HEK293 (cell line): ENCODE measurements around the gene CYP3A7.
A peak's percentile ranks its signal among the peaks of the same experiment; 100 is the strongest.

Source experiments
- IKZF3 ChIP-seq: fragments of 450-650 bp; IDR thresholded peaks from 2 replicates; pipeline ENCODE4 v1.5.0; 2018; ENCODE audit warnings: missing biosample characterization, mild to moderate bottlenecking, missing genetic modification characterization, moderate library complexity
- KLF1 ChIP-seq: fragments of 450-650 bp; formaldehyde crosslinking; IDR thresholded peaks from 2 replicates; pipeline ENCODE4 v1.5.1; 2016; ENCODE audit warnings: missing biosample characterization, missing genetic modification characterization
- KLF9 ChIP-seq: fragments of 450-650 bp; formaldehyde crosslinking; IDR thresholded peaks from 2 replicates; pipeline ENCODE4 v1.5.1; 2016; ENCODE audit warnings: missing biosample characterization, missing genetic modification characterization, low read depth
- SCRT1 ChIP-seq: fragments of 450-650 bp; formaldehyde crosslinking; IDR thresholded peaks from 2 replicates; pipeline ENCODE4 v1.5.1; 2016; ENCODE audit warnings: missing biosample characterization, missing genetic modification characterization, borderline replicate concordance
- SCRT2 ChIP-seq: fragments of 450-650 bp; formaldehyde crosslinking; IDR thresholded peaks from 2 replicates; pipeline ENCODE4 v1.5.1; 2016; ENCODE audit warnings: missing biosample characterization, missing genetic modification characterization
- YY1 ChIP-seq: fragments of 450-650 bp; formaldehyde crosslinking; IDR thresholded peaks from 2 replicates; pipeline ENCODE4 v1.5.1; 2018; ENCODE audit warnings: missing biosample characterization, missing genetic modification characterization
- YY2 ChIP-seq: fragments of 450-650 bp; formaldehyde crosslinking; IDR thresholded peaks from 2 replicates; pipeline ENCODE4 v1.5.1; 2016; ENCODE audit warnings: missing biosample characterization, missing genetic modification characterization
- ZBTB1 ChIP-seq: fragments of 450-650 bp; formaldehyde crosslinking; IDR thresholded peaks from 2 replicates; pipeline ENCODE4 v1.5.1; 2016; ENCODE audit warnings: missing biosample characterization, missing genetic modification characterization
- ZBTB11 ChIP-seq: fragments of 450-650 bp; formaldehyde crosslinking; conservative IDR thresholded peaks from 2 replicates; pipeline ENCODE4 v1.5.1; 2016; ENCODE audit warnings: low read depth, missing biosample characterization, missing genetic modification characterization
- ZBTB7A ChIP-seq: fragments of 450-650 bp; formaldehyde crosslinking; IDR thresholded peaks from 2 replicates; pipeline ENCODE4 v1.5.1; 2016; ENCODE audit warnings: low read depth, missing biosample characterization, missing genetic modification characterization
- ZFP37 ChIP-seq: fragments of 450-650 bp; formaldehyde crosslinking; IDR thresholded peaks from 2 replicates; pipeline ENCODE4 v1.5.1; 2016; ENCODE audit warnings: missing biosample characterization, missing genetic modification characterization
- ZFP41 ChIP-seq: fragments of 450-650 bp; formaldehyde crosslinking; IDR thresholded peaks from 2 replicates; pipeline ENCODE4 v1.5.1; 2016; ENCODE audit warnings: missing biosample characterization, missing genetic modification characterization, borderline replicate concordance
- ZFP69B ChIP-seq: fragments of 450-650 bp; formaldehyde crosslinking; IDR thresholded peaks from 2 replicates; pipeline ENCODE4 v1.5.1; 2016; ENCODE audit warnings: missing biosample characterization, missing genetic modification characterization
- ZNF248 ChIP-seq: fragments of 450-650 bp; formaldehyde crosslinking; IDR thresholded peaks from 2 replicates; pipeline ENCODE4 v1.5.1; 2017; ENCODE audit warnings: missing biosample characterization, missing genetic modification characterization
- ZNF274 ChIP-seq, 2 experiments: fragments of 200-500 bp in 1 of 2; fragments of 450-650 bp in 1 of 2; sonication (Bioruptor generic) in 1 of 2; formaldehyde crosslinking in 1 of 2; IDR thresholded peaks; 2 replicates each; pipeline versions ENCODE4 v1.5.1 to v1.6.1; 2014 to 2016; ENCODE audit warnings: borderline replicate concordance in 1 of 2, inconsistent platforms in 1 of 2, low read length in 1 of 2, missing biosample characterization in 1 of 2, missing genetic modification characterization in 1 of 2
- ZNF362 ChIP-seq: fragments of 450-650 bp; formaldehyde crosslinking; IDR thresholded peaks from 2 replicates; pipeline ENCODE4 v1.5.1; 2016; ENCODE audit warnings: missing biosample characterization, missing genetic modification characterization
- ZNF366 ChIP-seq: fragments of 450-650 bp; formaldehyde crosslinking; conservative IDR thresholded peaks from 2 replicates; pipeline ENCODE4 v1.5.1; 2016; ENCODE audit warnings: missing biosample characterization, missing genetic modification characterization
- ZNF37A ChIP-seq: fragments of 450-650 bp; IDR thresholded peaks from 2 replicates; pipeline ENCODE4 v1.5.1; 2018; ENCODE audit warnings: missing biosample characterization, missing genetic modification characterization
- ZNF623 ChIP-seq: fragments of 450-650 bp; formaldehyde crosslinking; IDR thresholded peaks from 2 replicates; pipeline ENCODE4 v1.5.1; 2016; ENCODE audit warnings: missing biosample characterization, missing genetic modification characterization
- ZNF843 ChIP-seq: fragments of 450-650 bp; formaldehyde crosslinking; IDR thresholded peaks from 2 replicates; pipeline ENCODE4 v1.5.1; 2016; ENCODE audit warnings: missing biosample characterization, missing genetic modification characterization
- ZSCAN16 ChIP-seq: fragments of 450-650 bp; formaldehyde crosslinking; IDR thresholded peaks from 2 replicates; pipeline ENCODE4 v1.5.1; 2016; ENCODE audit warnings: missing biosample characterization, missing genetic modification characterization
- ZSCAN4 ChIP-seq: fragments of 450-650 bp; formaldehyde crosslinking; IDR thresholded peaks from 2 replicates; pipeline ENCODE4 v1.5.1; 2017; ENCODE audit warnings: missing biosample characterization, missing genetic modification characterization
- ZXDB ChIP-seq: fragments of 450-650 bp; formaldehyde crosslinking; IDR thresholded peaks from 2 replicates; pipeline ENCODE4 v1.5.1; 2016; ENCODE audit warnings: missing biosample characterization, missing genetic modification characterization
- TF ChIP-seq, protein P1 (sequence below): fragments of 450-650 bp; formaldehyde crosslinking; IDR thresholded peaks from 2 replicates; pipeline ENCODE4 v1.5.0; 2017; ENCODE audit warnings: missing biosample characterization, missing genetic modification characterization, borderline replicate concordance
- TF ChIP-seq, protein P2 (sequence below): fragments of 450-650 bp; formaldehyde crosslinking; IDR thresholded peaks from 2 replicates; pipeline ENCODE4 v1.5.1; 2016; ENCODE audit warnings: missing biosample characterization, missing genetic modification characterization

Gene CYP3A7

DNA sequence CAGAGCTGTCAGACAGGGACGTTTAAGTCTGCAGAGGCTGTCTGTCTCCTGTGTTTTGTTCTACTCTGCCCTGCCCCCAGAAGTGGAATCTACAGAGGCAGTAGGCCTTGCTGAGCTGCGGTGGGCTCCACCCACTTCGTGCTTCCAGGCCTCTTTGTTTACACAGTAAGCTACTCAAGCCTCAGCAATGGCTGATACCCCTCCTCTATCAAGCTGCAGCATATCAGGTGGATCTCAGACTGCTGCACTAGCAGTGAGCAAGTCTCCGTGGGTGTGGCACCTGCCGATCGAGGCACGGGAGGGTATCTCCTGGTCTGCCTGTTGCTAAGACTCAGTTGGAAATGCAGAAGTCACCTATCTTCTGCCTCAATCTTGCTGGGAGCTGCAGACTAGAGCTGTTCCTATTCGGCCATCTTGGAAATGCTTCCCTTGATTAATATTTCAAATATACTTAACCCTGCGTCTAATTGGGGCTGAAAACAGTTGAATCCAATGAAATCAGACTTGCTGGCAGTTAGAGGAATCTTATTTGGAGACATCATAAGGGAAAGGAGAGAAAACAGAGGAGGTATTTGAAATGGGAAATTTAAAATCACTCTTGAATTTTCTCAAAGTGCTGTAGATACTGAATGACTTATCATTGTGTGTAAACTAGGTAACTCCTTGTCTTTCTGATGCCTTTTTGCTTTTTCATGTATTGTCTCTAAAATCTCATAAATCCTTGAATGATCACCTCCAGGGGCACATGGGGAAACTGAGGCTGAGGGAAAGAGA, 41.4 kb downstream of the CYP3A7 start (continued):
- peak; percentile 64 for TF ChIP-seq KLF1
- TF ChIP-seq SCRT2 (tag by site-specific recombination): no peak
- no peak for TF ChIP-seq ZNF623 (tag by site-specific recombination)
- 0 out of 2 replicates have a peak, but pooled peaks have one; percentile 46 for TF ChIP-seq ZFP69B (tag by site-specific recombination)
- TF ChIP-seq ZNF843 (tag by site-specific recombination): no peak
- no peak for TF ChIP-seq ZNF274 (IDR thresholded peaks at IDR 0.05; ENCODE audit: low read length)
- TF ChIP-seq ZNF274 (tag by site-specific recombination; IDR thresholded peaks at IDR 0.05; ENCODE audit: borderline replicate concordance): no peak
- TF ChIP-seq KLF9 (tag by site-specific recombination): peak; percentile 70
- no peak for TF ChIP-seq ZNF362
- TF ChIP-seq, protein P1, sequence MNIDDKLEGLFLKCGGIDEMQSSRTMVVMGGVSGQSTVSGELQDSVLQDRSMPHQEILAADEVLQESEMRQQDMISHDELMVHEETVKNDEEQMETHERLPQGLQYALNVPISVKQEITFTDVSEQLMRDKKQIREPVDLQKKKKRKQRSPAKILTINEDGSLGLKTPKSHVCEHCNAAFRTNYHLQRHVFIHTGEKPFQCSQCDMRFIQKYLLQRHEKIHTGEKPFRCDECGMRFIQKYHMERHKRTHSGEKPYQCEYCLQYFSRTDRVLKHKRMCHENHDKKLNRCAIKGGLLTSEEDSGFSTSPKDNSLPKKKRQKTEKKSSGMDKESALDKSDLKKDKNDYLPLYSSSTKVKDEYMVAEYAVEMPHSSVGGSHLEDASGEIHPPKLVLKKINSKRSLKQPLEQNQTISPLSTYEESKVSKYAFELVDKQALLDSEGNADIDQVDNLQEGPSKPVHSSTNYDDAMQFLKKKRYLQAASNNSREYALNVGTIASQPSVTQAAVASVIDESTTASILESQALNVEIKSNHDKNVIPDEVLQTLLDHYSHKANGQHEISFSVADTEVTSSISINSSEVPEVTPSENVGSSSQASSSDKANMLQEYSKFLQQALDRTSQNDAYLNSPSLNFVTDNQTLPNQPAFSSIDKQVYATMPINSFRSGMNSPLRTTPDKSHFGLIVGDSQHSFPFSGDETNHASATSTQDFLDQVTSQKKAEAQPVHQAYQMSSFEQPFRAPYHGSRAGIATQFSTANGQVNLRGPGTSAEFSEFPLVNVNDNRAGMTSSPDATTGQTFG (tag by site-specific recombination): no peak
- TF ChIP-seq ZFP41 (tag by site-specific recombination): no peak
- TF ChIP-seq ZBTB11 (tag by site-specific recombination): no peak
- TF ChIP-seq SCRT1 (tag by site-specific recombination): no peak
- TF ChIP-seq IKZF3: no peak
- peak; percentile 59 for TF ChIP-seq YY1 (tag by site-specific recombination)
- no peak for TF ChIP-seq ZNF248 (tag by site-specific recombination)
- TF ChIP-seq, protein P2, sequence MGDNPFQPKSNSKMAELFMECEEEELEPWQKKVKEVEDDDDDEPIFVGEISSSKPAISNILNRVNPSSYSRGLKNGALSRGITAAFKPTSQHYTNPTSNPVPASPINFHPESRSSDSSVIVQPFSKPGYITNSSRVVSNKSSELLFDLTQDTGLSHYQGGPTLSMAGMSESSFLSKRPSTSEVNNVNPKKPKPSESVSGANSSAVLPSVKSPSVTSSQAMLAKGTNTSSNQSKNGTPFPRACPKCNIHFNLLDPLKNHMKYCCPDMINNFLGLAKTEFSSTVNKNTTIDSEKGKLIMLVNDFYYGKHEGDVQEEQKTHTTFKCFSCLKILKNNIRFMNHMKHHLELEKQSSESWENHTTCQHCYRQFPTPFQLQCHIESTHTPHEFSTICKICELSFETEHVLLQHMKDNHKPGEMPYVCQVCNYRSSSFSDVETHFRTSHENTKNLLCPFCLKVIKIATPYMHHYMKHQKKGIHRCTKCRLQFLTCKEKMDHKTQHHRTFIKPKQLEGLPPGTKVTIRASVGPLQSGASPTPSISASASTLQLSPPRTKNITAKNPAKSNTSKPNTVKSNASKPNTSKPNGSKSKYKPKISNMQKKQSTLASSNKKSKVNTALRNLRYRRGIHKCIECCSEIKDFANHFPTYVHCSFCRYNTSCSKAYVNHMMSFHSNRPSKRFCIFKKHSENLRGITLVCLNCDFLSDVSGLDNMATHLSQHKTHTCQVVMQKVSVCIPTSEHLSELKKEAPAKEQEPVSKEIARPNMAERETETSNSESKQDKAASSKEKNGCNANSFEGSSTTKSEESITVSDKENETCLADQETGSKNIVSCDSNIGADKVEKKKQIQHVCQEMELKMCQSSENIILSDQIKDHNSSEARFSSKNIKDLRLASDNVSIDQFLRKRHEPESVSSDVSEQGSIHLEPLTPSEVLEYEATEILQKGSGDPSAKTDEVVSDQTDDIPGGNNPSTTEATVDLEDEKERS (tag by site-specific recombination): no peak
- TF ChIP-seq YY2: no peak
- TF ChIP-seq ZXDB (tag by site-specific recombination): no peak
- no peak for TF ChIP-seq ZNF366 (tag by site-specific recombination)
- no peak for TF ChIP-seq ZSCAN16 (tag by site-specific recombination)
- TF ChIP-seq ZSCAN4 (tag by site-specific recombination): no peak
- TF ChIP-seq ZBTB1 (tag by site-specific recombination): no peak
- TF ChIP-seq ZNF37A (tag by site-specific recombination): no peak
- no peak for TF ChIP-seq ZFP37 (tag by site-specific recombination)
- no peak for TF ChIP-seq ZBTB7A (tag by site-specific recombination)
